ENCODE results near the gene HLF.

Gene HLF

DNA sequence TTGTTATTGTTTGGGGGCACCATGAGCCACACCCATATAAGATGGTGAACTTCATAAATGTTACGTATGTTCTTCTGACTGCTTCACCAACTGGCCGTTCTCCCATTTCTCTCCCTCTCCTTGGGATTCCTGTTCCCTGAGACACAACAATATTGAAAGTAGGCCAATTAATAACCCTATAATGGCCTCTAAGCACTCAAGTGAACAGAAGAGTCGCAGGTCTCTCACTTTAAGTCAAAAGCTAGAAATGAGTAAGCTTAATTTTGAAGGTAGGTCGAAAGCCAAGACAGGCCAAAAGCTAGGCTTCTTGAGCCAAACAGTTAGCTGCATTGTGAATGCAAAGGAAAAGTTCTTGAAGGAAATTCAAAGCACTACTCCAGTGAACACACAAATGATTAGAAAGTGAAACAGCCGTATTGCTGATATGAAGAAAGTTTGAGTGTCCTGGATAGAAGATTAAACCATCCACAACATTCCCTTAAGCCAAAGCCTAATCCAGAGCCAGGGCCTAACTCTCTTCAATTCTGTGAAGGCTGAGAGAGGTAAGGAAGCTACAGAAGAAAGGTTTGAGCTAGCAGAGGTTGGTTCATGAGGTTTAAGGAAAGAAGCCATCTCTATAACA, 25.8 kb downstream of the HLF start:
- no peak overlapping the region for H3K4me3 ChIP-seq (ENCODE audit: low read depth, low read length)
- no peak for DNase-seq (ENCODE audit: low read depth)
- TF ChIP-seq, protein P1, sequence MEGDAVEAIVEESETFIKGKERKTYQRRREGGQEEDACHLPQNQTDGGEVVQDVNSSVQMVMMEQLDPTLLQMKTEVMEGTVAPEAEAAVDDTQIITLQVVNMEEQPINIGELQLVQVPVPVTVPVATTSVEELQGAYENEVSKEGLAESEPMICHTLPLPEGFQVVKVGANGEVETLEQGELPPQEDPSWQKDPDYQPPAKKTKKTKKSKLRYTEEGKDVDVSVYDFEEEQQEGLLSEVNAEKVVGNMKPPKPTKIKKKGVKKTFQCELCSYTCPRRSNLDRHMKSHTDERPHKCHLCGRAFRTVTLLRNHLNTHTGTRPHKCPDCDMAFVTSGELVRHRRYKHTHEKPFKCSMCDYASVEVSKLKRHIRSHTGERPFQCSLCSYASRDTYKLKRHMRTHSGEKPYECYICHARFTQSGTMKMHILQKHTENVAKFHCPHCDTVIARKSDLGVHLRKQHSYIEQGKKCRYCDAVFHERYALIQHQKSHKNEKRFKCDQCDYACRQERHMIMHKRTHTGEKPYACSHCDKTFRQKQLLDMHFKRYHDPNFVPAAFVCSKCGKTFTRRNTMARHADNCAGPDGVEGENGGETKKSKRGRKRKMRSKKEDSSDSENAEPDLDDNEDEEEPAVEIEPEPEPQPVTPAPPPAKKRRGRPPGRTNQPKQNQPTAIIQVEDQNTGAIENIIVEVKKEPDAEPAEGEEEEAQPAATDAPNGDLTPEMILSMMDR (conservative IDR thresholded peaks at IDR 0.05; ENCODE audit: low read depth, low read length), result no peak

DNA sequence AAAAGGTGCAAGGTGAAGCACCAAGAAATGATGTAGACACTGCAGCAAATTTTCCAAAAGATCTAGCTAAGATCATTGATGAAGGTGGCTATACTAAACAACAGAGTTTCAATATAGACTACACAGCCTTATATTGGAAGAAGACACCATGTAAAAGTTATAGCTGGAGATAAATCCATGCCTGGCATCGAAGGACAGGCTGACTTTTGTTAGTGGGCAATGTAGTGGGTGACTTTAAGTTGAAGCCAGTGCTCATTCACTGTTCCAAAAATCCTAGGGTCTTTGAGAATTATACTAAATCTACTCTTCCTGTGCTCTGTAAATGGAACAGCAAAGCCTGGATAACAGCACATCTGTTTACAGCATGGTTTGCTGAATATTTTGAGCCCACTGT, 26.4 kb downstream of the HLF start:
- H3K4me3 ChIP-seq (ENCODE audit: low read depth, low read length), result no peak overlapping the region
- no peak for DNase-seq (ENCODE audit: low read depth)
- TF ChIP-seq, protein P1 (conservative IDR thresholded peaks at IDR 0.05; ENCODE audit: low read depth, low read length), result no peak

DNA sequence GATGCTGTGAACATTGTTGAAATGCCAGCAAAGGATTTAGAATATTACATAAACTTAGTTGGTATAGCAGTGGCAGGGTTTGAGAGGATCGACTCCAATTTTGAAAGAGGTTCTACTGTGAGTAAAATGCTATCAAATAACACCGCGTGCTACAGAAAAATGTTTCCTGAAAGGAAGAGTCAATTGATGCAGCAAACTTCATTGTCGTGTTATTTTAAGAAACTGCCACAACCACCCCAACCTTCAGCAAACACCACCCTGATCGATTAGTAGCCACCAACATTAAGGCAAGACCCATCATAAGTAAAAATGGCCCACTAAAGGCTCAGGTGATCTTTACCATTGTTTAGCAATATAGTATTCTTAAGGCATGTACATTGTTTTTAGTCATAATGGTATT, 27.3 kb downstream of the HLF start:
- H3K4me3 ChIP-seq (ENCODE audit: low read depth, low read length), result no peak overlapping the region
- TF ChIP-seq, protein P1 (conservative IDR thresholded peaks at IDR 0.05; ENCODE audit: low read depth, low read length), result no peak
- no peak for DNase-seq (ENCODE audit: low read depth)

DNA sequence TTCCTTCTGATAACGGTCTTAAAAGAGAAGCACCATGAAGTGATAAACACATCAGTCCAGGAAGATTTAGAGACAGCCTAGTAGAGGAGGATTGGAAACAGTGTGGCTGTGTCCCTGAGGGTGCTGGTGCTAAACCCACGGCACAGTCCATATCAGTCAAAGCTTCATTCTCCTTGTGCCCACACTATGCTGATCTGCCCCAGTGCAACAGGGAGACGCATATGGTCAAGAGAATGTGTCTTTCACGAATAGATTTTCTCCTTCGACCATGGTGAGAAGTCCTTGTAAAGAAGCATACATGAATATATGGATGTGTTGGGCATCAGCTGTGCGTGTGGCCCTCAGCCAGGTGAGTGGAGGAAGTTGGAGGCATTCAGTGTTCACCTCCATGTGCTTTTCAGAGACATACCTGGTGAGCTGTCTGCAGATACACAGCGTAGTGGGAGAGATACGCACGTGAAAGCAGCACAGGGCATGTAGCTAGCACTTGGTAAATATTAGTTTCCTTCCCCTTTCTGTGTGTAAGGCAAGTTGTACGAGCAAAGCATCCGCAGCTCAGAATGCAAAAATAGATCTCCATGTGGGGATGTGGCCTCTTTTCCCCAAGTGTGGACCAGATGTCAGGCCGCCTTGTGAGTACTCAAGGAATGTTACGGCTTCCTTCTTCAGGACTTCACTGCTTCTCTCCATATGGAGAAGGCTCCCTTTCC, 29.4 kb downstream of the HLF start:
- DNase-seq (ENCODE audit: low read depth), result no peak
- TF ChIP-seq, protein P1 (conservative IDR thresholded peaks at IDR 0.05; ENCODE audit: low read depth, low read length), result no peak
- no peak overlapping the region for H3K4me3 ChIP-seq (ENCODE audit: low read depth, low read length)

DNA sequence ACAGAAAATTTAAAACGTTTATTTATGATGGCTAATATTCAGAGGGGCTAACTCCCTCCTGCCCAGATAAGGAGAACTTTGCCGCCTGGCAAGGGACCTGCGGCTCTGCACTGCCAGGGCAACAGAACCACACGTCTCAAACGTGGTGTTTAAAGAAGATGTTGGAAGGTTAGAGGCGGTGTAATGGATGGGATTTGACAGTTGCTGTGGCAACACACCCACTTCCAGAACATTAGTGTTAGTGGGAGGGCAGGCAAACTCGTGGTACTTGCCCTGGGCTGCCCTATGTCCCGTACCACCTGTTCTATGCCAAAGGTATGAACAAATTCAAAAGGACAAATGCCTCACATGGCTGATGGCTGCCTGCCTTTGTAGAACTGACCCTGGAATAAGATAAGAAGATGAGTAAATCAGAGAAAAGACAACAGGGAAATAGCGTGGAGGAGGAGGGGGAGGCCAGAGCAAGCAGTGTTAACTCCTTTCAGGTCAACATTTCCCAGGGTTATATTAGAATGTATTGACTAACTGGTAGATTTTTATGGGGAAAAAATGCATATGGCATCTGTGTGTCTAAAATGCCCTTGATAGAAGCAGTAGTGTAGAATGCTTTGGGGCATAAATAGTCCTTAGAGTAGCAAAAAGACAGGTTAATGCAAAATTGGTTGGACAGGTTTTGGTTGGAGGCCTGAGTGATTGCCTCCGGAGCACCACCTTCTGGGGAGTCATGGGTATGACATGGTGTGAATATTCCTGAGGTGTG, 30.8 kb downstream of the HLF start:
- peak; percentile 74 for DNase-seq (ENCODE audit: low read depth)
- TF ChIP-seq, protein P1 (conservative IDR thresholded peaks at IDR 0.05; ENCODE audit: low read depth, low read length), result peak; percentile 96
- H3K4me3 ChIP-seq (ENCODE audit: low read depth, low read length), result no peak overlapping the region

DNA sequence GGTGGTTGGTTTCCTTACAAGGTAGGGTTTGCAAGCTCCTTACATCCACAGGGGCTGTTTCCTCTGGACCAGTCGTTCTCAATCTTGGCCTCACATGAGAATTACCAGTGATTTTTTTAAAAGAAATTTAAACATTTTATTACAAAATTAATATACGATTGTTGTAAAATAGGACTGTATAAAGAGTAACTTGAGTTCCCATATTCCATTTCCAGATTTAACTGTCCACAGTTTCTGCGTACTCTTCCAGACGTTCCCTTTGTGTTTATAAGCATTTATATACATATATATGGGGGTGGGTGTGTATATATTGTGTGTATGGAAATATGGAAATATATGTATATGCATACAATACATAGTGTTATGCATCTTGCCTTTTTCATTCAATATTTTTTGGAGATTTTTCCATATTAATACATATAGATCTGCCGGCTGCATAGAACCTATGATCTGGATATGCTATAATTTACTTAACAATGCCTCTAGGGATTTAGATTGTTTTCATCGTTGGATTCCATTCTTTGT, 31.5 kb downstream of the HLF start:
- DNase-seq (ENCODE audit: low read depth), result no peak
- no peak overlapping the region for H3K4me3 ChIP-seq (ENCODE audit: low read depth, low read length)
- TF ChIP-seq, protein P1 (conservative IDR thresholded peaks at IDR 0.05; ENCODE audit: low read depth, low read length), result no peak

Measured in choroid plexus epithelial cell (primary cell).